HCT116 (cell line): ENCODE data around the gene RCN2. TPM values are rescaled to one million over a fixed set of nuclear protein-coding genes. Genes with fewer than 3 reads are reported as not detected.
"Not testable (repeated sequence)": the region's sequence is repeated elsewhere in the genome, so short reads cannot be mapped to it uniquely, and the experiment has no call there.

Experiments
- ATAC-seq: fragments of 200-7000 bp; cut with Tn5 transposase; 2 replicates; pipeline ENCODE4 v1.9.1; 2020; ENCODE audit warnings: mild to moderate bottlenecking, moderate library complexity
- BruUV-seq: library from RNA; stranded (reverse); fragments of 400-500 nt; replicated peaks from 2 replicates; lab custom pipeline; 2021; lab: Mats Ljungman, UMichigan
- CTCF ChIA-PET: fragments of 300-600 bp; sonication (Branson Sonifier 250); formaldehyde crosslinking; loops from one replicate; lab custom pipeline; 2021; ENCODE audit warnings: antibody characterized with exemption; lab: Charles Lee
- POLR2A ChIA-PET: fragments of 300-600, 350-600 bp; sonication (Branson Sonifier 250); formaldehyde crosslinking; loops from one replicate; lab custom pipeline; 2021; ENCODE audit warnings: antibody characterized with exemption; lab: Charles Lee
- RAD21 ChIA-PET, 2 experiments: fragments of 300-600 bp; sonication (Branson Sonifier 250); formaldehyde crosslinking; loops; one replicate each; lab custom pipeline; 2023; ENCODE audit warnings: low total read pairs in 2 of 2; ENCODE audit not compliant: uncharacterized antibody in 2 of 2, unreplicated experiment in 2 of 2, low non-redundant PET in 1 of 2; lab: Charles Lee
- DNase-seq: peaks from one replicate; pipeline ENCODE4 v3.0.0-alpha.2; 2010; ENCODE audit warnings: low read depth, low spot score
- H2AFZ ChIP-seq: fragments of 200-600 bp; shearing (Covaris generic), sonication (generic); 2 replicates; pipeline ENCODE4 v1.6.1; 2017; ENCODE audit warnings: low read depth, mixed run types, mixed read lengths, antibody characterized with exemption, low read length; ENCODE audit not compliant: poor library complexity, severe bottlenecking
- H3K27ac ChIP-seq: 2 replicates; pipeline ENCODE4 v1.5.1; 2012; ENCODE audit warnings: low read depth, low read length
- H3K27me3 ChIP-seq: fragments of 200-600 bp; sonication (generic); 2 replicates; pipeline ENCODE4 v1.6.1; 2016; ENCODE audit warnings: mixed run types, low read length, mixed read lengths; ENCODE audit not compliant: insufficient read depth
- H3K36me3 ChIP-seq, 2 experiments: fragments of 200-500 bp in 1 of 2; fragments of 200-600 bp in 1 of 2; sonication (Bioruptor generic) in 1 of 2; sonication (generic) in 1 of 2; 2 replicates each; pipeline versions ENCODE4 v1.5.1 to v1.6.1; 2014 to 2016; ENCODE audit warnings: low read length in 2 of 2, inconsistent platforms in 1 of 2, mixed read lengths in 1 of 2, mixed run types in 1 of 2; ENCODE audit not compliant: insufficient read depth in 2 of 2, control insufficient read depth in 1 of 2
- H3K4me1 ChIP-seq, 2 experiments: fragments of 200-600 bp in 1 of 2; sonication (generic) in 1 of 2; 2 replicates each; pipeline versions ENCODE4 v1.5.1 to v1.6.1; 2012 to 2017; ENCODE audit warnings: low read length in 2 of 2, inconsistent platforms in 1 of 2, mild to moderate bottlenecking in 1 of 2, mixed read lengths in 1 of 2, mixed run types in 1 of 2, moderate library complexity in 1 of 2; ENCODE audit not compliant: insufficient read depth in 2 of 2, control insufficient read depth in 1 of 2
- H3K4me2 ChIP-seq: fragments of 200-600 bp; sonication (generic); 2 replicates; pipeline ENCODE4 v1.6.1; 2017; ENCODE audit warnings: mixed run types, low read length, mixed read lengths
- H3K4me3 ChIP-seq, 2 experiments: fragments of 200-600 bp in 1 of 2; sonication (generic) in 1 of 2; replicated peaks in 1 of 2; 2 replicates each; pipeline ENCODE4 v1.5.1; 2011 to 2016; ENCODE audit warnings: low read length in 2 of 2, control low read depth in 1 of 2, low read depth in 1 of 2, mild to moderate bottlenecking in 1 of 2, mixed read lengths in 1 of 2, mixed run types in 1 of 2
- H3K79me2 ChIP-seq: fragments of 200-600 bp; sonication (generic); 2 replicates; pipeline ENCODE4 v1.6.1; 2017; ENCODE audit warnings: mild to moderate bottlenecking, mixed run types, low read length, moderate library complexity, mixed read lengths; ENCODE audit not compliant: insufficient read depth
- H3K9ac ChIP-seq: fragments of 200-600 bp; sonication (generic); 2 replicates; pipeline ENCODE4 v1.6.1; 2016; ENCODE audit warnings: low read length, mixed read lengths
- H3K9me2 ChIP-seq: fragments of 200-600 bp; sonication (generic), shearing (Covaris generic); 2 replicates; pipeline ENCODE4 v1.6.1; 2017; ENCODE audit warnings: mixed run types, mild to moderate bottlenecking, moderate library complexity; ENCODE audit not compliant: insufficient read depth
- H3K9me3 ChIP-seq, 2 experiments: fragments of 200-500 bp in 1 of 2; fragments of 200-600 bp in 1 of 2; sonication (Bioruptor generic) in 1 of 2; sonication (generic) in 1 of 2; 2 replicates each; pipeline ENCODE4 v1.6.1; 2014 to 2017; ENCODE audit warnings: low read length in 2 of 2, mixed read lengths in 2 of 2, inconsistent platforms in 1 of 2, low read depth in 1 of 2, mild to moderate bottlenecking in 1 of 2, mixed run types in 1 of 2, moderate library complexity in 1 of 2; ENCODE audit not compliant: control insufficient read depth in 1 of 2, insufficient read depth in 1 of 2
- H4K20me1 ChIP-seq: fragments of 200-600 bp; sonication (generic), shearing (Covaris generic); 2 replicates; pipeline ENCODE4 v1.6.1; 2017; ENCODE audit warnings: mixed run types, mild to moderate bottlenecking, moderate library complexity; ENCODE audit not compliant: insufficient read depth
- CEBPB ChIP-seq: IDR thresholded peaks from 2 replicates; pipeline ENCODE4 v1.6.1; 2012; ENCODE audit warnings: low read depth
- CTCF ChIP-seq, 3 experiments: fragments of 200-600 bp in 1 of 3; sonication (generic) in 1 of 3; IDR thresholded peaks in 2 of 3; conservative IDR thresholded peaks in 1 of 3; 2 replicates each; pipeline ENCODE4 v1.5.1; 2012 to 2017; ENCODE audit warnings: low read depth in 2 of 3, low read length in 2 of 3, antibody characterized with exemption in 1 of 3, borderline replicate concordance in 1 of 3, control low read depth in 1 of 3, mild to moderate bottlenecking in 1 of 3, mixed read lengths in 1 of 3, mixed run types in 1 of 3, moderate library complexity in 1 of 3; ENCODE audit not compliant: insufficient read depth in 1 of 3
- EGR1 ChIP-seq: IDR thresholded peaks from 2 replicates; pipeline ENCODE4 v1.6.1; 2012; ENCODE audit warnings: low read depth
- POLR2A ChIP-seq: IDR thresholded peaks from 2 replicates; pipeline ENCODE4 v1.7.0; 2011; ENCODE audit warnings: borderline replicate concordance; ENCODE audit not compliant: insufficient read depth, insufficient read length; ENCODE audit errors: extremely low read depth
- POLR2AphosphoS5 ChIP-seq: IDR thresholded peaks from 2 replicates; pipeline ENCODE4 v1.6.1; 2011; ENCODE audit warnings: mild to moderate bottlenecking, low read depth, low read length, moderate library complexity
- RAD21 ChIP-seq: IDR thresholded peaks from 2 replicates; pipeline ENCODE4 v1.6.1; 2012; ENCODE audit warnings: low read depth, mild to moderate bottlenecking
- SP1 ChIP-seq: IDR thresholded peaks from 2 replicates; pipeline ENCODE4 v1.6.1; 2012; ENCODE audit warnings: low read depth
- TCF7L2 ChIP-seq: IDR thresholded peaks from 2 replicates; pipeline ENCODE4 v1.7.0; 2011; ENCODE audit warnings: borderline replicate concordance, inconsistent platforms; ENCODE audit not compliant: insufficient read depth, insufficient read length; ENCODE audit errors: extremely low read depth
- YY1 ChIP-seq: IDR thresholded peaks from 2 replicates; pipeline ENCODE4 v1.6.1; 2011; ENCODE audit warnings: low read length, low read depth, moderate library complexity, mild to moderate bottlenecking; ENCODE audit not compliant: insufficient replicate concordance; ENCODE audit errors: extremely low read depth
- ZBTB33 ChIP-seq: IDR thresholded peaks from 2 replicates; pipeline ENCODE4 v1.6.1; 2011; ENCODE audit warnings: mild to moderate bottlenecking, low read length, moderate library complexity; ENCODE audit not compliant: insufficient replicate concordance; ENCODE audit errors: extremely low read depth
- intact Hi-C: fragments of 100-400 bp; cut with micrococcal nuclease; formaldehyde crosslinking; loops from 2 replicates; pipeline ENCODE4 v1.10.0; 2022
- total RNA-seq: library from RNA; stranded (reverse); gene quantifications from one replicate; pipeline ENCODE4 v1.2.1, GENCODE V29; 2021; ENCODE audit not compliant: unreplicated experiment

RCN2 gene
- total RNA-seq, 1 experiment from 2014 or later: 71.5 TPM

DNA sequence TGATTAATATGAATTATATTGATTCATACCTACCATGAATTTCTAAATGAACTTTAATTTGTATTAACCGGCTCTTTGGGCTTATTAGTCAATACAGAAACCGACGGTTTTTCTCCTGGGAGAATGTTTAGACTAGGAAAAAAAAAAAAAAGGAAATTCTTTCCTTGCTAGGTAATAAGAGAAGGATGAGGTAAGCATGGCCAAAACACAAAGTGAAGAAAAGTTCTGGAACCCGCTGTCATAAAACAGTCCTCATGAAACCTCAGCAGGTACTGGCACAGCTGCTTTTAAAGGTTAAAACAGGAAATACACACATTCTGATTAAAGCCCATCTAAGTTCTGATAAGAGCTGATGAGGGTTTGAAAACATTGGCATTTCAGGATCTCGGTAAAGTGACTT lies 32.6 kb downstream of the RCN2 start:
- no peaks in the 10 kb centered on the region for H3K79me2 ChIP-seq
- H3K9me3 ChIP-seq: no peaks in the 10 kb centered on the region
- H4K20me1 ChIP-seq: no peaks in the 10 kb centered on the region
- H3K4me3 ChIP-seq: no peak overlapping the region
- CTCF ChIA-PET: no interaction called here
- no peaks in the 10 kb centered on the region for H3K27me3 ChIP-seq
- H3K9ac ChIP-seq: no peak overlapping the region
- RAD21 ChIA-PET: no interaction called here
- H3K4me1 ChIP-seq: no peaks in the 10 kb centered on the region
- no peak for ATAC-seq
- no peak for DNase-seq
- H3K4me2 ChIP-seq: no peak overlapping the region
- no peak overlapping the region for H3K27ac ChIP-seq
- no peaks in the 10 kb centered on the region for H3K9me2 ChIP-seq
- POLR2A ChIA-PET: no interaction called here
- no TSS peak for BruUV-seq
- H3K36me3 ChIP-seq: no peaks in the 10 kb centered on the region
- intact Hi-C loops: no loop called here
- H2AFZ ChIP-seq: no peak overlapping the region
- TF ChIP-seq CTCF (IDR thresholded peaks at IDR 0.05 in 2 of 3, conservative IDR thresholded peaks at IDR 0.05 in 1 of 3; ENCODE audit: borderline replicate concordance in 1 of 3, insufficient read depth in 1 of 3, low read depth in 2 of 3, low read length in 2 of 3) (no peak), TCF7L2 (no peak), ZBTB33 (no peak), YY1 (no peak), POLR2AphosphoS5 (no peak), SP1 (no peak), CEBPB (no peak), POLR2A (no peak), EGR1 (no peak), RAD21 (no peak)

DNA sequence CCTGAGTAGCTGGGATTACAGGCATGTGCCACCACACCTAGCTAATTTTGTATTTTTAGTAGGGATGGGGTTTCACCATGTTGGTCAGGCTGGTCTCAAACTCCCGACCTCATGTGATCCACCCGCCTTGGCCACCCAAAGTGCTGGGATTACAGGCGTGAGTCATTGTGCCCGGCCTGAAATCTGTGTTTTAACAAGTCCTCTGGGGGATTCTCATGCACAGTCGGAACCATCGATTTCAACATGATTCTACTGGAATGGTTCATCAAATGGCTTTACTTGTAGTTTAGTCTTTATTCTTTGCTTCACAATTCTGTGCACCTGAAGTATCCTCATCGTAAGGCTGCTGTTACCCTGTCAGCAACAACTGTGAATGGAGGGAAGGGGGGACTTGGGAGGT lies 34.5 kb downstream of the RCN2 start:
- H3K4me1 ChIP-seq, H3K79me2 ChIP-seq, BruUV-seq, DNase-seq, H3K27ac ChIP-seq, H2AFZ ChIP-seq, H4K20me1 ChIP-seq, H3K27me3 ChIP-seq, H3K36me3 ChIP-seq, H3K9ac ChIP-seq, CTCF ChIA-PET, RAD21 ChIA-PET, H3K9me2 ChIP-seq, POLR2A ChIA-PET, ATAC-seq, H3K4me2 ChIP-seq, intact Hi-C loops, H3K4me3 ChIP-seq, H3K9me3 ChIP-seq: not testable (repeated sequence)
